GM21717 (cell line): ENCODE data around the gene TPP2.

Experiments used
- ATAC-seq: cut with Tn5 transposase; IDR thresholded peaks from one replicate; pipeline ENCODE4 v1.9.1; 2021; ENCODE audit warnings: mild to moderate bottlenecking, moderate library complexity; ENCODE audit not compliant: unreplicated experiment

Gene TPP2

DNA sequence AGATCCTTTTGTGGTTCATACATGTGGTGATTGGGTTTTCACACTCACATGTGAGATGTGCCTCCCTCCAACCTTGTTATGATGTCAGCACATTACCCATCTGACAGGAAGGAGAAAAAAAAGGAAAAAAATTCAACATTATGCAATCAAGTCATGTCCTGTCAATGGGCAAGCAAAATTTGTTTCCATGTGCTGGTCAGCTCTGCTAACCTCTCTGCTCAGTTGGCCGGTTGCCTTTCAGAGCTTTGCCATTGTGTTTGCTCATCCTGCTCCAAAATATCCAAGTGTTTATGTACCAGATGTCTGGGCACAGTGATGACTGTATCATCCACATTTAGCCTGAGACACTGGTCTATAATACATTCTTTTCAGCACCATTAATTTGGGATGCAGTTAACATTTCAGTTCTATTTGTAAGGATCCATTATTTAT, 125.0 kb downstream of the TPP2 start:
- no peak for ATAC-seq

DNA sequence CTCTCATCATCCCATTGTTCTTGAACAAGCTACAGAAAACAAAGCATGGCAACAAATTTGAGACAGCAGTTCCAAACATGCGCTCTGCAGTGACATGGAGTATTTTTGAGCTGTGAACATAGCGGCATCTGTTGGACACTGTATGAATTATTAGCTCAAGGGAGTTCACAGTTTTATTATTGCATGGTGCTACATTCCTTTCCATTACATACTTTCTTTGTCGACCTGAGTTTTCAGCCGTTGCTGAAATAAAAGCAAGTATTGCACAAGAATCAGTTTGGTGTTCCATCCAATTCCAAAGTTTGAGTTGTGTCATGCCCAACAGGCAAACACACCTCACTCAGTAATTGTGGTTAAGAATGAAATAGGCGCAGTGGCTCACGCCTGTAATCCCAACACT, 128.1 kb downstream of the TPP2 start:
- ATAC-seq: no peak

DNA sequence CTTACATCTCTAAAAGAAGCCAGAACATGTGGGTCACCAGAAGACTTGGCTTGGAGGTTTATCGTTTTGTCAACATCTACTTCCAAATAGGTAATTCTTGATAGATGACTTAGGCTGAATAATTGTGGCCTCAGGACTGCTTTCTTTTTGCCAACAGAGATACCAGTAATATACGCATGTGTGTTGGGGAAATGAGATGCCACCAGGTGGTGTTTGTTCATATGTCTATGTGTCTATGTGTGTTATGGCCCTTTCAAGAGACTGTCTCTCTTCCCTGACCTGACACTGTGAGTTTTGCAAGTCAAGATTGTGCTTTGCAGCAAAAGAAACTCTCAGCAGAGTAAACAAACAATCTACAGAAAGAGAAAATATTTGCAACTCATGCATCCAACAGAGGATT, 129.6 kb downstream of the TPP2 start:
- ATAC-seq: no peak
